A673 (cell line): ENCODE data around the gene BAK1. TPM values are rescaled to one million over a fixed set of nuclear protein-coding genes. Genes with fewer than 3 reads are reported as not detected.

Experiments
- BruUV-seq: library from RNA; stranded (reverse); fragments of 400-500 nt; replicated peaks from 2 replicates; lab custom pipeline; 2021; lab: Mats Ljungman, UMichigan
- CTCF ChIA-PET: fragments of 300-600 bp; sonication (Branson Sonifier 250); formaldehyde crosslinking; loops from one replicate; lab custom pipeline; 2022; ENCODE audit warnings: antibody characterized with exemption; lab: Charles Lee
- POLR2A ChIA-PET: fragments of 300-600 bp; sonication (Branson Sonifier 250); formaldehyde crosslinking; loops from one replicate; lab custom pipeline; 2022; ENCODE audit warnings: antibody characterized with exemption; ENCODE audit not compliant: low non-redundant PET; lab: Charles Lee
- DNase-seq: peaks from one replicate; pipeline ENCODE4 v3.0.0-alpha.2; 2015; ENCODE audit warnings: low spot score
- H3K27ac ChIP-seq: fragments of 200-600 bp; sonication (generic); 2 replicates; pipeline ENCODE4 v1.5.1; 2016; ENCODE audit warnings: mixed run types, low read depth, mild to moderate bottlenecking, mixed read lengths, antibody characterized with exemption, low read length; ENCODE audit not compliant: poor library complexity, severe bottlenecking
- H3K27me3 ChIP-seq: fragments of 200-600 bp; sonication (generic); replicated peaks from 2 replicates; pipeline ENCODE4 v1.6.1; 2017; ENCODE audit warnings: mixed run types, low read depth, mild to moderate bottlenecking, mixed read lengths, antibody characterized with exemption, low read length; ENCODE audit not compliant: insufficient read depth, poor library complexity
- H3K36me3 ChIP-seq: fragments of 200-600 bp; sonication (generic); 2 replicates; pipeline ENCODE4 v1.6.1; 2016; ENCODE audit warnings: mixed run types, mild to moderate bottlenecking, mixed read lengths, antibody characterized with exemption, low read length; ENCODE audit not compliant: insufficient read depth, poor library complexity, severe bottlenecking
- H3K4me1 ChIP-seq: fragments of 200-600 bp; sonication (generic); 2 replicates; pipeline ENCODE4 v1.6.1; 2017; ENCODE audit warnings: mixed run types, mild to moderate bottlenecking, mixed read lengths, antibody characterized with exemption, low read length; ENCODE audit not compliant: insufficient read depth, poor library complexity, severe bottlenecking
- H3K4me3 ChIP-seq: fragments of 200-600 bp; sonication (generic); 2 replicates; pipeline ENCODE4 v1.5.1; 2016; ENCODE audit warnings: low read depth, mixed run types, mild to moderate bottlenecking, mixed read lengths, low read length; ENCODE audit not compliant: poor library complexity, severe bottlenecking
- H3K9me3 ChIP-seq: fragments of 200-600 bp; sonication (generic); 2 replicates; pipeline ENCODE4 v1.6.1; 2016; ENCODE audit warnings: mixed run types, low read depth, mild to moderate bottlenecking, mixed read lengths, antibody characterized with exemption, low read length; ENCODE audit not compliant: poor library complexity, severe bottlenecking
- CTCF ChIP-seq: fragments of 300-800, 200-600 bp; sonication (generic); conservative IDR thresholded peaks from 2 replicates; pipeline ENCODE4 v1.5.1; 2017; ENCODE audit warnings: low read depth, mild to moderate bottlenecking, antibody characterized with exemption, low read length, moderate library complexity, mixed read lengths
- EZH2 ChIP-seq: fragments of 200-600 bp; sonication (generic); IDR thresholded peaks from 2 replicates; pipeline ENCODE4 v1.6.1; 2017; ENCODE audit warnings: borderline replicate concordance, low read depth, mild to moderate bottlenecking, mixed read lengths, antibody characterized with exemption, low read length; ENCODE audit not compliant: poor library complexity, severe bottlenecking
- intact Hi-C: fragments of 100-400 bp; cut with micrococcal nuclease; formaldehyde crosslinking; loops from one replicate; pipeline ENCODE4 v1.10.0; 2022; ENCODE audit not compliant: unreplicated experiment
- total RNA-seq: library from RNA; stranded (reverse); gene quantifications from 2 replicates; pipeline ENCODE4 v1.2.3, GENCODE V29; 2021

BAK1 gene
- total RNA-seq, 1 experiment from 2014 or later, result 27.1 TPM

- BruUV-seq, result no TSS peak
- no peak overlapping the region for H3K27ac ChIP-seq
- POLR2A ChIA-PET, result no interaction called here
Observed at GRCh38 chr6:33552252-33552651, 27.8 kb downstream of the BAK1 start.

DNA sequence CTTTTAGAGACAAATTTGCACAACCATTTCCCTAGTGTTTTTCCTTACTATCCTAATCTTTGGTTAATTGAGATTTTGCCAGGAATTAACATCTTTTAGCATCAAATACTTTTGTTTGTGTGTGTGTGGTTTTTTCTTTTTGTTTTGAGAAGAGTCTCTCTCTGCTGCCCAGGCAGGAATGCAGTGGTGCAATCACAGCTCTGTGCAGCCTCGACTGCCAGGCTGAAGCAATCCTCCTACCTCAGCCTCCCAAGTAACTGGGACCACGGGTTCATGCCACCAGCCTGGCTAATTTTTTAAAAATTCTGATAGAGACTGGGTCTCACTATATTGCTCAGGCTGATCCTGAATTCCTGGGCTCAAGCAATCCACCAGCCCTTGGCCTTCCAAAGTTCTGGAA is 28.5 kb downstream of the BAK1 start:
- Histone ChIP-seq H3K4me1 (no peaks in the 10 kb centered on the region), H3K27ac (no peak overlapping the region), H3K36me3 (no peaks in the 10 kb centered on the region), H3K9me3 (no peaks in the 10 kb centered on the region), H3K4me3 (no peak overlapping the region), H3K27me3 (no peaks in the 10 kb centered on the region)
- CTCF ChIA-PET, result interaction anchor here (0.7 kb wide), 1 partner anchor 492 kb away, joined by 8 read pairs; no protein-coding TSS in a partner anchor
- POLR2A ChIA-PET, result no interaction called here
- no TSS peak for BruUV-seq
- TF ChIP-seq CTCF (no peak), EZH2 (no peak)
- intact Hi-C loops, result no loop called here
- DNase-seq, result no peak

More at GRCh38 chr6:33552252-33552651, 27.8 kb downstream of the BAK1 start:
- intact Hi-C loops, result no loop called here
- DNase-seq, result no peak
- Histone ChIP-seq H3K9me3 (no peaks in the 10 kb centered on the region), H3K4me1 (no peaks in the 10 kb centered on the region), H3K4me3 (no peak overlapping the region), H3K27me3 (no peaks in the 10 kb centered on the region), H3K36me3 (no peaks in the 10 kb centered on the region)
- CTCF ChIA-PET, result interaction anchor here (0.7 kb wide), 1 partner anchor 491 kb away, joined by 8 read pairs; no protein-coding TSS in a partner anchor
- TF ChIP-seq CTCF (no peak), EZH2 (no peak)

DNA sequence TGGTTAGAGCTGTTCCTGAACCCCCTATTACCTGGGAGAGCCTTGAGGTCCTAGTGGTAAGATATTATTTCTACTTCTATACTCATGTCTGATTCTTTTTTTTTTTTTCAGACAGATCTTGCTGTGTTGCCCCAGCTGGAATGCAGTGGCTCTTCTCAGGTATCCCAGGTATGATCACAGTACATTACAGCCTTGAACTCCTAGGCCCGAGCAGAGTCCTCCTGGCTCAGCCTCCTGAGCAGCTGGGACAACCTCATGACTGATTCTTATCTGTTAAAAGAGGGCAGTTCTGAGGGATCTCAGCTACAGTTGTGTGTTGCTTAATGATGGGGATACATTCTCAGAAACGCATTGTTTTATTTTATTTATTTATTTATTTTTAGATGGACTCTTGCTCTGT is 30.2 kb downstream of the BAK1 start:
- no peak for DNase-seq
- Histone ChIP-seq H3K4me1 (no peaks in the 10 kb centered on the region), H3K27ac (no peak overlapping the region), H3K27me3 (no peaks in the 10 kb centered on the region), H3K36me3 (no peaks in the 10 kb centered on the region), H3K9me3 (no peaks in the 10 kb centered on the region), H3K4me3 (no peak overlapping the region)
- intact Hi-C loops, result no loop called here
- TF ChIP-seq CTCF (no peak), EZH2 (no peak)
- CTCF ChIA-PET, result interaction anchor here (0.7 kb wide), 1 partner anchor 124 kb away, joined by 5 read pairs; no protein-coding TSS in a partner anchor
- BruUV-seq, result no TSS peak
- POLR2A ChIA-PET, result interaction anchor here (0.7 kb wide), 1 partner anchor 29 kb away, joined by 6 read pairs; no protein-coding TSS in a partner anchor
